Measurements from ENCODE around the gene PKP3. TPM values are rescaled to one million over a fixed set of nuclear protein-coding genes. Genes with fewer than 3 reads are reported as not detected.

Gene PKP3
- polyA plus RNA-seq, 1 donor (not counting 4 experiments of a cell fraction or from before 2014, with no cell fraction given), result 125 TPM

DNA sequence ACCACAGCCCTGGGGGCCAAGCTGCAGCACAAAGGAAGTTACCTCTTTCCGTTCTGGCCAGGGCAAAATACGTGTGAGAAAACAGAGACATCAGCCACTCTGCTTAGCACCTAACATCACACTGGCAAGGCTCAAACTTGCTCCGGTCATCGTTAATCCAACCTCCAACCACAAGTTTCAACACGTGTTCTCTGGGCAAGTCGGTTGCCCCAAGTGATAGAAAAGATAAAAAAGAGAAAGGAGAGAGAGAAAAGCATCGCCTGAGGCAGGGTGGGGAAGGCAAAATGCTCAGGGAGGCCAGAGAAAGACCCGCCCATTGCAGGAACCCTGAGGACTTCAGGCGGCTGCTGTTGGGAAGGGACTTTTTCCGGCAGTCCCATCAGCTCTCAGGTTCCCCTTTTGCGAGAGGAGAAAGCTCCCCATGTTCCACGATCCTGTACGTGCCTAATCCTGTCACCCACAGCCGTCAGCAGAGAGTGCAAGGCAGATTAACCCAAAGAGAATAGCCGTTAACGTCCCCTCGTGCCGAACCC, 43.2 kb upstream of the PKP3 start:
- peak overlapping the region; percentile 63 for H3K9ac ChIP-seq (ENCODE audit: control insufficient read depth, extremely low read depth, insufficient read depth, low read length)
- FAIRE-seq (peak; percentile 52), DNase-seq (ENCODE audit: low read depth, low spot score) (no peak)
- no peaks in the 10 kb centered on the region for H3K9me1 ChIP-seq (ENCODE audit: control insufficient read depth, extremely low read depth, insufficient read depth, low read length)
- dilution Hi-C loops (cut with MboI; ENCODE audit: extremely low pct_ligation_motif_present, low sequenced_read_pairs), result no loop called here
- no peaks in the 10 kb centered on the region for H3K79me2 ChIP-seq (ENCODE audit: control insufficient read depth, insufficient read depth, low read length)
- no peaks in the 10 kb centered on the region for H4K20me1 ChIP-seq (ENCODE audit: control insufficient read depth, extremely low read depth, insufficient read depth, low read length)
- H3K4me2 ChIP-seq (ENCODE audit: control insufficient read depth, extremely low read depth, insufficient read depth, low read depth, low read length), result peak overlapping the region; percentile 90
- H3K9me3 ChIP-seq (ENCODE audit: control insufficient read depth, low read depth, low read length), result no peaks in the 10 kb centered on the region
- H3K36me3 ChIP-seq (ENCODE audit: control insufficient read depth in 2 of 2, extremely low read depth in 1 of 2, insufficient read depth in 2 of 2, low read length in 2 of 2), result no peaks in the 10 kb centered on the region
- H2AFZ ChIP-seq (ENCODE audit: control insufficient read depth, low read length), result peak overlapping the region; percentile 90
- H3K27me3 ChIP-seq (ENCODE audit: control insufficient read depth, extremely low read depth, insufficient read depth, low read length), result no peaks in the 10 kb centered on the region
- peaks cover 25% of the 10 kb centered on the region for H3K4me1 ChIP-seq (ENCODE audit: control insufficient read depth, extremely low read depth, insufficient read depth, low read length)
- peak overlapping the region; percentile 48 for H3K27ac ChIP-seq (ENCODE audit: control insufficient read depth, insufficient read depth, low read length)
- H3K4me3 ChIP-seq (ENCODE audit: control insufficient read depth in 2 of 3, extremely low read depth in 1 of 3, insufficient read depth in 2 of 3, low read depth in 1 of 3, low read length in 3 of 3), result peak overlapping the region in 2 of 3 experiments; percentile 15 to 53
- TF ChIP-seq, protein P1, sequence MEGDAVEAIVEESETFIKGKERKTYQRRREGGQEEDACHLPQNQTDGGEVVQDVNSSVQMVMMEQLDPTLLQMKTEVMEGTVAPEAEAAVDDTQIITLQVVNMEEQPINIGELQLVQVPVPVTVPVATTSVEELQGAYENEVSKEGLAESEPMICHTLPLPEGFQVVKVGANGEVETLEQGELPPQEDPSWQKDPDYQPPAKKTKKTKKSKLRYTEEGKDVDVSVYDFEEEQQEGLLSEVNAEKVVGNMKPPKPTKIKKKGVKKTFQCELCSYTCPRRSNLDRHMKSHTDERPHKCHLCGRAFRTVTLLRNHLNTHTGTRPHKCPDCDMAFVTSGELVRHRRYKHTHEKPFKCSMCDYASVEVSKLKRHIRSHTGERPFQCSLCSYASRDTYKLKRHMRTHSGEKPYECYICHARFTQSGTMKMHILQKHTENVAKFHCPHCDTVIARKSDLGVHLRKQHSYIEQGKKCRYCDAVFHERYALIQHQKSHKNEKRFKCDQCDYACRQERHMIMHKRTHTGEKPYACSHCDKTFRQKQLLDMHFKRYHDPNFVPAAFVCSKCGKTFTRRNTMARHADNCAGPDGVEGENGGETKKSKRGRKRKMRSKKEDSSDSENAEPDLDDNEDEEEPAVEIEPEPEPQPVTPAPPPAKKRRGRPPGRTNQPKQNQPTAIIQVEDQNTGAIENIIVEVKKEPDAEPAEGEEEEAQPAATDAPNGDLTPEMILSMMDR (optimal IDR thresholded peaks at IDR 0.05 in 1 of 3, IDR thresholded peaks at IDR 0.05 in 1 of 3, conservative IDR thresholded peaks at IDR 0.05 in 1 of 3; ENCODE audit: extremely low read depth in 1 of 3, insufficient read depth in 2 of 3, low read length in 3 of 3), result no peak

DNA sequence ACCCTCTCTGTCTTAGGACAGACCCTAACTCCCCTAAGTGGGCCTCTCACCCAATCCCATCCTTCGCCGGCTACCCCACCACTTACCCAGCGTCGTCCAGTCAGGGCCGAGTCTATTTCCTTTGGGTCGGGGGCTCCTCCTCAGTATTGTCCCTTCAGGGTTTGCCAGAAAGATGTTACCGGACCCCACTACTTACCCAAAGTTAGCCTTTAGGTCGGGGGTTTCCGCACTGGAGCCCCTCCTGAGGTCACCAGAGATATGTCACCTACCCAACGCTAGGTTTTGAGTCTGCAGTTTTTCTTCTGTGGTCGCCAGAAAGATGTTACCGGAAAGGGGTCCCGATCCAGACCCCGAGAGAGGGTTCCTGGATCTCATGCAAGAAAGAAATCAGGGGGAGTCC, 42.6 kb upstream of the PKP3 start:
- TF ChIP-seq EZH2 (IDR thresholded peaks at IDR 0.05; ENCODE audit: low read length), result no peak
- TF ChIP-seq, protein P1 (optimal IDR thresholded peaks at IDR 0.05 in 1 of 3, IDR thresholded peaks at IDR 0.05 in 1 of 3, conservative IDR thresholded peaks at IDR 0.05 in 1 of 3; ENCODE audit: extremely low read depth in 1 of 3, insufficient read depth in 2 of 3, low read length in 3 of 3), result no peak
- Histone ChIP-seq H3K9me3 (ENCODE audit: control insufficient read depth, low read depth, low read length) (no peaks in the 10 kb centered on the region), H3K36me3 (ENCODE audit: control insufficient read depth in 2 of 2, extremely low read depth in 1 of 2, insufficient read depth in 2 of 2, low read length in 2 of 2) (no peaks in the 10 kb centered on the region), H3K27ac (ENCODE audit: control insufficient read depth, insufficient read depth, low read length) (no peak overlapping the region), H2AFZ (ENCODE audit: control insufficient read depth, low read length) (no peak overlapping the region), H3K9ac (ENCODE audit: control insufficient read depth, extremely low read depth, insufficient read depth, low read length) (peak overlapping the region; percentile 63), H3K4me3 (ENCODE audit: control insufficient read depth in 2 of 3, extremely low read depth in 1 of 3, insufficient read depth in 2 of 3, low read depth in 1 of 3, low read length in 3 of 3) (no peak overlapping the region), H3K9me1 (ENCODE audit: control insufficient read depth, extremely low read depth, insufficient read depth, low read length) (no peaks in the 10 kb centered on the region), H3K27me3 (ENCODE audit: control insufficient read depth, extremely low read depth, insufficient read depth, low read length) (no peaks in the 10 kb centered on the region), H4K20me1 (ENCODE audit: control insufficient read depth, extremely low read depth, insufficient read depth, low read length) (no peaks in the 10 kb centered on the region), H3K79me2 (ENCODE audit: control insufficient read depth, insufficient read depth, low read length) (no peaks in the 10 kb centered on the region), H3K4me2 (ENCODE audit: control insufficient read depth, extremely low read depth, insufficient read depth, low read depth, low read length) (peak overlapping the region; percentile 90), H3K4me1 (ENCODE audit: control insufficient read depth, extremely low read depth, insufficient read depth, low read length) (peaks cover 26% of the 10 kb centered on the region)
- no peak for DNase-seq (ENCODE audit: low read depth, low spot score)
- no peak for FAIRE-seq
- dilution Hi-C loops (cut with MboI; ENCODE audit: extremely low pct_ligation_motif_present, low sequenced_read_pairs), result no loop called here
